Neuronal stem cell (in vitro differentiated cells): ENCODE data around the gene GARS1.

Source experiments
- DNase-seq: peaks from one replicate; pipeline ENCODE4 v3.0.0-alpha.2; 2013; ENCODE audit warnings: low spot score
- H2AFZ ChIP-seq: one replicate; pipeline ENCODE4 v1.6.1; 2013; ENCODE audit warnings: mild to moderate bottlenecking, low read length, inconsistent platforms
- H2AK5ac ChIP-seq: 2 replicates; pipeline ENCODE4 v1.6.1; 2013; ENCODE audit warnings: low read depth, mild to moderate bottlenecking, inconsistent platforms, low read length, moderate library complexity, mixed read lengths
- H2BK120ac ChIP-seq: 2 replicates; pipeline ENCODE4 v1.6.1; 2013; ENCODE audit warnings: low read depth, mild to moderate bottlenecking, inconsistent platforms, low read length, moderate library complexity, mixed read lengths
- H2BK12ac ChIP-seq: one replicate; pipeline ENCODE4 v1.6.1; 2013; ENCODE audit warnings: low read length, inconsistent platforms
- H2BK15ac ChIP-seq: 2 replicates; pipeline ENCODE4 v1.6.1; 2013; ENCODE audit warnings: mild to moderate bottlenecking, low read length, inconsistent platforms, mixed read lengths
- H2BK5ac ChIP-seq: one replicate; pipeline ENCODE4 v1.6.1; 2013; ENCODE audit warnings: inconsistent platforms, mild to moderate bottlenecking, low read length, moderate library complexity
- H3K14ac ChIP-seq: one replicate; pipeline ENCODE4 v1.6.1; 2013; ENCODE audit warnings: low read length, inconsistent platforms
- H3K18ac ChIP-seq: 2 replicates; pipeline ENCODE4 v1.6.1; 2013; ENCODE audit warnings: low read length, inconsistent platforms
- H3K23ac ChIP-seq: 2 replicates; pipeline ENCODE4 v1.6.1; 2013; ENCODE audit warnings: low read depth, mild to moderate bottlenecking, mixed read lengths, low read length, inconsistent platforms; ENCODE audit not compliant: poor library complexity
- H3K27ac ChIP-seq: replicated peaks from 3 replicates; pipeline ENCODE4 v1.5.1; 2013; ENCODE audit warnings: low read length, inconsistent platforms
- H3K27me3 ChIP-seq, 3 experiments: 2 replicates each; pipeline ENCODE4 v1.6.1; 2013; ENCODE audit warnings: low read length in 3 of 3, mild to moderate bottlenecking in 2 of 3, inconsistent platforms in 1 of 3, low read depth in 1 of 3, mixed read lengths in 1 of 3, moderate library complexity in 1 of 3; ENCODE audit not compliant: control insufficient read depth in 3 of 3, insufficient read depth in 3 of 3
- H3K36me3 ChIP-seq, 2 donors: replicated peaks in 1 of 2; 2 replicates each; pipeline ENCODE4 v1.6.1; 2013; ENCODE audit warnings: low read length in 2 of 2; ENCODE audit not compliant: control insufficient read depth in 2 of 2, insufficient read depth in 2 of 2
- H3K4ac ChIP-seq: 2 replicates; pipeline ENCODE4 v1.6.1; 2013; ENCODE audit warnings: inconsistent platforms, mild to moderate bottlenecking, low read length, moderate library complexity
- H3K4me1 ChIP-seq, 2 donors: 1 replicate in 1 of 2; 2 replicates in 1 of 2; pipeline ENCODE4 v1.6.1; 2013; ENCODE audit warnings: low read length in 2 of 2, low read depth in 1 of 2; ENCODE audit not compliant: control insufficient read depth in 2 of 2, insufficient read depth in 1 of 2
- H3K4me2 ChIP-seq: one replicate; pipeline ENCODE4 v1.6.1; 2013; ENCODE audit warnings: mild to moderate bottlenecking, low read length, inconsistent platforms; ENCODE audit not compliant: insufficient read depth, poor library complexity, severe bottlenecking
- H3K4me3 ChIP-seq, 2 donors: 2 replicates each; pipeline ENCODE4 v1.5.1; 2013; ENCODE audit warnings: low read length in 2 of 2, mild to moderate bottlenecking in 2 of 2, inconsistent platforms in 1 of 2, moderate library complexity in 1 of 2
- H3K79me1 ChIP-seq: one replicate; pipeline ENCODE4 v1.6.1; 2013; ENCODE audit warnings: low read depth, mild to moderate bottlenecking, inconsistent platforms, low read length, moderate library complexity
- H3K9ac ChIP-seq: one replicate; pipeline ENCODE4 v1.6.1; 2013; ENCODE audit warnings: mild to moderate bottlenecking, low read depth, low read length, inconsistent platforms; ENCODE audit not compliant: poor library complexity
- H3K9me3 ChIP-seq, 2 donors: replicated peaks in 1 of 2; 2 replicates each; pipeline versions ENCODE3 to v1.6.1; 2013; ENCODE audit warnings: low read length in 2 of 2, mild to moderate bottlenecking in 2 of 2, inconsistent platforms in 1 of 2, low read depth in 1 of 2, mixed read lengths in 1 of 2, moderate library complexity in 1 of 2; ENCODE audit not compliant: control insufficient read depth in 2 of 2, insufficient read depth in 1 of 2
- H4K8ac ChIP-seq: one replicate; pipeline ENCODE4 v1.6.1; 2013; ENCODE audit warnings: low read depth, mild to moderate bottlenecking, inconsistent platforms, low read length, moderate library complexity
- H4K91ac ChIP-seq: one replicate; pipeline ENCODE4 v1.6.1; 2013; ENCODE audit warnings: low read length, low read depth, mild to moderate bottlenecking, inconsistent platforms; ENCODE audit not compliant: poor library complexity
- WGBS, 2 donors: extraction: QIAGEN DNeasy Blood & Tissue Kit; methylation state at CpG; one replicate each; pipeline ENCODE4 v1.1.7; 2013; ENCODE audit warnings: missing lambda C conversion rate in 2 of 2, mixed read lengths in 1 of 2; ENCODE audit not compliant: insufficient read length in 2 of 2, insufficient replicate concordance in 1 of 2; ENCODE audit errors: extremely low coverage in 2 of 2; 5-methylcytosine and 5-hydroxymethylcytosine counted together

Gene GARS1

GRCh38 chr7:30679664-30680063, 85.0 kb downstream of the GARS1 start:
- Histone ChIP-seq H3K36me3 (no peaks in the 10 kb centered on the region), H2BK5ac (no peak overlapping the region), H4K91ac (no peak overlapping the region), H3K9me3 (no peaks in the 10 kb centered on the region), H3K27ac (no peak overlapping the region), H3K9ac (no peak overlapping the region), H2AFZ (no peak overlapping the region), H3K23ac (no peak overlapping the region), H2BK120ac (no peak overlapping the region), H3K4me1 (peaks cover 10 to 21% of the 10 kb centered on the region in 2 donors), H3K4me3 (no peak overlapping the region), H3K18ac (no peak overlapping the region), H3K14ac (no peak overlapping the region), H2BK12ac (no peak overlapping the region), H4K8ac (no peak overlapping the region), H3K4me2 (no peak overlapping the region), H3K79me1 (no peaks in the 10 kb centered on the region), H2AK5ac (no peak overlapping the region), H2BK15ac (no peak overlapping the region), H3K27me3 (peaks cover 3 to 85% (median 31%) of the 10 kb centered on the region in 3 experiments), H3K4ac (no peak overlapping the region)
- no CpG with 5 or more reads among the region's 2 CpGs for WGBS, 2 donors
- DNase-seq = no peak

DNA sequence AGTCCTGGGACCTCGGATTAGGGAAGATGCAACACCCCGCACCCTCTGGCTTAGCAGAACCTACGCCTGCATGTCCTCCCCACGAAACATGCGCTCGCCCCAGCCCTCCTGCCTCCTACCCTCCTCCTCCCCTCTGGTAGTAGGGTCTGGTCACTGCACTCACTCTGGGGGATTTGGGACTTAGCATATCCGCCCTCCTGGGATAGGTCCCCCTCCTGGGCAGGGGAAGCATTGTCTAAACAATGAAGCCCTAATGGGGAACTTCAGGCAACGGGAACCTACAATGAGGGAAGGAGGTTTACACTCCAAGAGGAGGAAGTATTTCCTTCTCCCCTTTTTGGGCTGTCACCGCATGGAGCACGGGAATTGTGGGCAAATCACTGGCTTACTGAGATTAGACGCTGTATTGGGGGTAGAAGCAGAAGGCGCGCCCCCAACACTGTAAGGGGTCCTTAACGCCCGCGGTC, 86.7 kb downstream of the GARS1 start:
- Histone ChIP-seq H3K18ac (peak overlapping the region; percentile 80), H3K4me2 (peak overlapping the region; percentile 99), H2BK12ac (no peak overlapping the region), H3K9me3 (no peaks in the 10 kb centered on the region), H3K4ac (no peak overlapping the region), H3K4me3 (peak overlapping the region in 1 of 2 donors; percentile 83), H4K91ac (no peak overlapping the region), H2AFZ (peak overlapping the region; percentile 83), H3K4me1 (peaks cover 10 to 24% of the 10 kb centered on the region in 2 donors), H3K23ac (peak overlapping the region; percentile 37), H4K8ac (no peak overlapping the region), H2BK5ac (no peak overlapping the region), H3K14ac (peak overlapping the region; percentile 31), H2BK120ac (no peak overlapping the region), H3K79me1 (no peaks in the 10 kb centered on the region), H2BK15ac (no peak overlapping the region), H2AK5ac (no peak overlapping the region), H3K27me3 (peaks cover 3 to 90% (median 31%) of the 10 kb centered on the region in 3 experiments), H3K9ac (no peak overlapping the region), H3K36me3 (no peaks in the 10 kb centered on the region), H3K27ac (no peak overlapping the region)
- no CpG with 5 or more reads among the region's 16 CpGs for WGBS, 2 donors
- DNase-seq = no peak

GRCh38 chr7:30681815-30682211, 87.1 kb downstream of the GARS1 start:
- WGBS, 2 donors = no CpG with 5 or more reads among the region's 40 CpGs
- H3K9me3 ChIP-seq = no peaks in the 10 kb centered on the region

GRCh38 chr7:30682212-30683083, 87.8 kb downstream of the GARS1 start, which contains the start of gene CRHR2:
TSS of gene CRHR2 (minus strand) at chr7:30682456. CDS start at chr7:30682280, 176 bp downstream.
- no peak within 1 kb of the TSS for H2BK15ac ChIP-seq
- peak within 1 kb of the TSS; percentile 12 to 83 for H3K4me3 ChIP-seq
- peak within 1 kb of the TSS; percentile 83 for H3K9ac ChIP-seq
- H3K9me3 ChIP-seq = no peaks in the 10 kb centered on the region
- peak within 1 kb of the TSS; percentile 80 for H3K18ac ChIP-seq
- H2BK12ac ChIP-seq = no peak within 1 kb of the TSS
- no peaks in the 10 kb centered on the region for H3K79me1 ChIP-seq
- H3K4me1 ChIP-seq = peaks cover 10 to 24% of the 10 kb centered on the region in 2 donors
- H3K4me2 ChIP-seq = peak within 1 kb of the TSS; percentile 99
- peak within 1 kb of the TSS; percentile 72 for H3K14ac ChIP-seq
- H3K27ac ChIP-seq = no peak within 1 kb of the TSS
- H3K4ac ChIP-seq = no peak within 1 kb of the TSS
- H3K36me3 ChIP-seq = no peaks in the 10 kb centered on the region
- WGBS, 2 donors = no CpG with 5 or more reads among the region's 67 CpGs
- peak within 1 kb of the TSS; percentile 57 for H2AK5ac ChIP-seq
- H2BK5ac ChIP-seq = no peak within 1 kb of the TSS
- H2AFZ ChIP-seq = peak within 1 kb of the TSS; percentile 83
- H4K8ac ChIP-seq = no peak within 1 kb of the TSS
- no peak within 1 kb of the TSS for H2BK120ac ChIP-seq
- peak within 1 kb of the TSS; percentile 37 for H3K23ac ChIP-seq
- DNase-seq = peak; percentile 46
- no peak within 1 kb of the TSS for H4K91ac ChIP-seq
- H3K27me3 ChIP-seq = peaks cover 3 to 84% (median 31%) of the 10 kb centered on the region in 3 experiments

More at GRCh38 chr7:30681815-30682211, 87.1 kb downstream of the GARS1 start:
- H3K4me1 ChIP-seq = peaks cover 10 to 24% of the 10 kb centered on the region in 2 donors
- H3K79me1 ChIP-seq = no peaks in the 10 kb centered on the region
- no peak overlapping the region for H3K4ac ChIP-seq
- no peaks in the 10 kb centered on the region for H3K36me3 ChIP-seq
- H3K18ac ChIP-seq = peak overlapping the region; percentile 80
- peak overlapping the region; percentile 12 to 83 for H3K4me3 ChIP-seq
- peak overlapping the region; percentile 83 for H2AFZ ChIP-seq
- H3K9ac ChIP-seq = peak overlapping the region; percentile 83
- no peak for DNase-seq
- H3K27me3 ChIP-seq = peaks cover 3 to 86% (median 31%) of the 10 kb centered on the region in 3 experiments
- H2AK5ac ChIP-seq = no peak overlapping the region
- peak overlapping the region; percentile 5 for H3K23ac ChIP-seq
- no peak overlapping the region for H3K27ac ChIP-seq
- no peak overlapping the region for H2BK12ac ChIP-seq
- H2BK15ac ChIP-seq = no peak overlapping the region
- H4K91ac ChIP-seq = no peak overlapping the region
- H3K14ac ChIP-seq = peak overlapping the region; percentile 72
- peak overlapping the region; percentile 99 for H3K4me2 ChIP-seq
- H4K8ac ChIP-seq = no peak overlapping the region
- no peak overlapping the region for H2BK120ac ChIP-seq
- H2BK5ac ChIP-seq = no peak overlapping the region
